Measurements from ENCODE around the gene MPLKIP.
"Not testable (repeated sequence)": the region's sequence is repeated elsewhere in the genome, so short reads cannot be mapped to it uniquely, and the experiment has no call there.

MPLKIP gene

DNA sequence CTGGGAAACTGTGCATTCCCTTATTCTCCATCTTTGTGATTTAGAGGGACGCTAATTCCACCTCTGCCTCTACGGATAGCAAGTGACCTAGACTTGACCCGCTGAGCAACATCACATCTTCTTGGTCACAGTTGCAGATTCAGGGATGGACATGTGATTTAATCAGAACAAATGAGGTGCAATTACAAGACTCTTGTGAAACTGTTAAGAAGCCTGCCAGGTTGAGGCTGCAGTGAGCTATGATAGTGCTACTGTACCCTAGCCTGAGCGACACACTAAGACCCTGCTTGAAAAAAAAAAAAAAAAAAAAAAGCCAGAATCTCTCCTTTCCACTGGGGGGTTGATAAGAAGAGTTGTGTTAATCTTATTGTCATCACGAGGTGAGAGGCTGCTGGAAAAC, 14.4 kb downstream of the MPLKIP start:
- Histone ChIP-seq H3K9ac (ENCODE audit: low read length) (no peak overlapping the region), H3K4me1 (ENCODE audit: control insufficient read depth, insufficient read depth, low read length) (no peaks in the 10 kb centered on the region), H3K27ac (ENCODE audit: low read depth, low read length) (no peak overlapping the region), H3K4me3 (ENCODE audit: low read length) (no peak overlapping the region), H3K36me3 (ENCODE audit: control insufficient read depth, insufficient read depth, low read length) (no peaks in the 10 kb centered on the region), H3K27me3 (ENCODE audit: control insufficient read depth, insufficient read depth, low read length) (no peaks in the 10 kb centered on the region)

- H3K4me3 ChIP-seq (ENCODE audit: low read length); H3K36me3 ChIP-seq (ENCODE audit: control insufficient read depth, insufficient read depth, low read length); H3K9ac ChIP-seq (ENCODE audit: low read length); H3K27me3 ChIP-seq (ENCODE audit: control insufficient read depth, insufficient read depth, low read length); H3K4me1 ChIP-seq (ENCODE audit: control insufficient read depth, insufficient read depth, low read length); H3K27ac ChIP-seq (ENCODE audit: low read depth, low read length): not testable (repeated sequence)
Observed at GRCh38 chr7:40118201-40118600, 16.2 kb downstream of the MPLKIP start.

DNA sequence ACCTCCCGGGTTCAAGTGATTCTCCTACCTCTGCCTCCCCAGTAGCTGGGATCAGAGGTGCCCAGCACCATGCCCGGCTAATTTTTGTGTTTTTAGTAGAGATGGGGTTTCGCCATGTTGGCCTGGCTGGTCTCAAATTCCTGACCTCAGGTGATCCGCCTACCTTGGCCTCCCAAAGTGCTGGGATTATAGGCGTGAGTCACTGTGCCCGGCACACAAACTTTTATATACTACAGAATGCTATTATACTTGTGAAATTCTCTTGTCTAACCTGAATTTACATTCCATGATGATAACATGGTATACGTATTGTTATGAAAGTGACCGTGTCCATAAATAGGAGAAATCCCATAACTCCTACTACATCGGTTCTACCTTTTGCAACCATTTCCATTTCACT, 17.2 kb downstream of the MPLKIP start:
- H3K4me3 ChIP-seq (ENCODE audit: low read length); H3K4me1 ChIP-seq (ENCODE audit: control insufficient read depth, insufficient read depth, low read length); H3K27ac ChIP-seq (ENCODE audit: low read depth, low read length); H3K27me3 ChIP-seq (ENCODE audit: control insufficient read depth, insufficient read depth, low read length); H3K9ac ChIP-seq (ENCODE audit: low read length); H3K36me3 ChIP-seq (ENCODE audit: control insufficient read depth, insufficient read depth, low read length): not testable (repeated sequence)

DNA sequence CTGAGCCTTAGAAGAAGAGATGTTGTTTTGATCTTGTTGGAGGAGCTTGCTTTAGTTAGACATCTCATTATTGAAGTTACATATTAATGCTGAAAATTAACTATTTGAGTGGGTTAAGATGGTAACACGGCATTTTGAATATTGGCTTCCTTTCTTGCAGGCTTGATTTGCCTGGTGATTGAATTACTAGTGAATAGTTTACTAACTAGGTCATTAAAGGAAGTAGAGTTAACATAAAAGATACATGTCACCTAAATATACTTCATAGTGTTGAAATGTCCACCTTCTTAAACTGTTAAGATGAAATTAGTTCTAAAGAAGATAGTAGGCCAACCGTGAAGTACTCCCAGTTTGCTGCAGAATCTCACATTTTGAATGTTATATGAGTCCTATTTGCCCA, 18.5 kb downstream of the MPLKIP start:
- no peaks in the 10 kb centered on the region for H3K36me3 ChIP-seq (ENCODE audit: control insufficient read depth, insufficient read depth, low read length)
- H3K4me1 ChIP-seq (ENCODE audit: control insufficient read depth, insufficient read depth, low read length), result no peaks in the 10 kb centered on the region
- no peak overlapping the region for H3K4me3 ChIP-seq (ENCODE audit: low read length)
- H3K9ac ChIP-seq (ENCODE audit: low read length), result no peak overlapping the region
- no peak overlapping the region for H3K27ac ChIP-seq (ENCODE audit: low read depth, low read length)
- no peaks in the 10 kb centered on the region for H3K27me3 ChIP-seq (ENCODE audit: control insufficient read depth, insufficient read depth, low read length)

- Histone ChIP-seq H3K4me1 (ENCODE audit: control insufficient read depth, insufficient read depth, low read length) (no peaks in the 10 kb centered on the region), H3K9ac (ENCODE audit: low read length) (no peak overlapping the region), H3K36me3 (ENCODE audit: control insufficient read depth, insufficient read depth, low read length) (no peaks in the 10 kb centered on the region), H3K4me3 (ENCODE audit: low read length) (no peak overlapping the region), H3K27ac (ENCODE audit: low read depth, low read length) (no peak overlapping the region), H3K27me3 (ENCODE audit: control insufficient read depth, insufficient read depth, low read length) (no peaks in the 10 kb centered on the region)
Observed at GRCh38 chr7:40105879-40106473, 28.4 kb downstream of the MPLKIP start.

DNA sequence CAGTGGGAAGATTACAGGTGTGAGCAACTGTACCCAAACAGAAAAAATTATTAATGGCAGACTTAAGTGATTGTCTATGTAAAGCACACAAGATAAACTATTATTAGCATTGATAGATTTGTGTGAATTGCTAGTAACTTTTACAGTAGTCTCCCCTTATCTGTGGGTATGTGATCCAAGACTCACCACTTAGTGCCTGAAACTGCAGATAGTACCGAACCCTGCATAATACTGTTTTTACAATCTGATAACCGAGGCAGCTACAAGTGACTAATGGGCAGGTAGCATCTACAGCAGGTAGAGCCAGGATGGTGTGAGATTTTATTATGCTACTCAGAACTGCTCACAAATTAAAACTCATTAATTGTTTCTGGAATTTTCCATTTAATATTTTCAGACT, 31.5 kb downstream of the MPLKIP start:
- no peaks in the 10 kb centered on the region for H3K4me1 ChIP-seq (ENCODE audit: control insufficient read depth, insufficient read depth, low read length)
- no peak overlapping the region for H3K4me3 ChIP-seq (ENCODE audit: low read length)
- H3K27me3 ChIP-seq (ENCODE audit: control insufficient read depth, insufficient read depth, low read length), result no peaks in the 10 kb centered on the region
- H3K36me3 ChIP-seq (ENCODE audit: control insufficient read depth, insufficient read depth, low read length), result no peaks in the 10 kb centered on the region
- no peak overlapping the region for H3K27ac ChIP-seq (ENCODE audit: low read depth, low read length)
- no peak overlapping the region for H3K9ac ChIP-seq (ENCODE audit: low read length)

DNA sequence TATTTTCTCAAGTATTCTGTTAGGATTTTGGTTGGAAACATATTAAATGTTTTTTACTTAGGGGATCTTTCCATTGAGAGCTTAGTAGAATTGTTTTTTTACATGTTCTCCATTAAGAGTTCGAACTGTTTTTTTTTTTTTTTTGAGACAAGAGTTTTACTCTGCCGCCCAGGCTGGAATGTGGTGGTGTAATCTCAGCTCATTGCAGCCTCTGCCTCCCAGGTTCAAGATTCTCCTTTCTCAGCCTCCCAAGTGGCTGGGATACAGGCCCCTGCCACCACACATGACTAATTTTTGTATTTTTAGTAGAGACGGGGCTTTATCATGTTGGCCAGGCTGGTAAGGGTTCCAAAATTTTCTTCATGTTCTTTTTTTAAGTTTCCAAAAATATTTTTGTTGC, 33.2 kb downstream of the MPLKIP start:
- Histone ChIP-seq H3K36me3 (ENCODE audit: control insufficient read depth, insufficient read depth, low read length) (no peaks in the 10 kb centered on the region), H3K27ac (ENCODE audit: low read depth, low read length) (no peak overlapping the region), H3K27me3 (ENCODE audit: control insufficient read depth, insufficient read depth, low read length) (no peaks in the 10 kb centered on the region), H3K9ac (ENCODE audit: low read length) (no peak overlapping the region), H3K4me3 (ENCODE audit: low read length) (no peak overlapping the region), H3K4me1 (ENCODE audit: control insufficient read depth, insufficient read depth, low read length) (no peaks in the 10 kb centered on the region)

DNA sequence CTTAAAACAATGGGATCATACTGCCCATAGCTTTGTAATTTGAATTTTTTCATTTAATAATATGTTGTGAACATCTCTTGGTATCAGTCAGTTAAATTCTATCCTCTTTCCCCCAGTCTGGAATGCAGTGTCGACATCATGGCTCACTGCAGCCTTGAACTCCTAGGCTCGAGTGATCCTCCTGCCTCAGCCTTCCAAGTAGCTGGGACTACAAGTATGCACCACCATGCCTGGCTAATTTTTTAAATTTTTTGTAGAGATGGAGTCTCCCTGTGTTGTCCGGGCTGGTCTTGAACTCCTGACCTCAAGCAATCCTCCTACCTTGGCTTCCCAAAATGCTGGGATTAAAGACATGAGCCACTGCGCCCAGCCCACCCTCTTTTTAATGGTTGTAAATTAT, 34.6 kb downstream of the MPLKIP start:
- no peak overlapping the region for H3K27ac ChIP-seq (ENCODE audit: low read depth, low read length)
- no peak overlapping the region for H3K9ac ChIP-seq (ENCODE audit: low read length)
- H3K4me3 ChIP-seq (ENCODE audit: low read length), result no peak overlapping the region
- H3K36me3 ChIP-seq (ENCODE audit: control insufficient read depth, insufficient read depth, low read length), result peaks cover under 1% of the 10 kb centered on the region
- H3K4me1 ChIP-seq (ENCODE audit: control insufficient read depth, insufficient read depth, low read length), result no peaks in the 10 kb centered on the region
- no peaks in the 10 kb centered on the region for H3K27me3 ChIP-seq (ENCODE audit: control insufficient read depth, insufficient read depth, low read length)

GRCh38 chr7:40098810-40099209, 35.6 kb downstream of the MPLKIP start:
- Histone ChIP-seq H3K27me3 (ENCODE audit: control insufficient read depth, insufficient read depth, low read length) (no peaks in the 10 kb centered on the region), H3K9ac (ENCODE audit: low read length) (no peak overlapping the region), H3K27ac (ENCODE audit: low read depth, low read length) (no peak overlapping the region), H3K4me3 (ENCODE audit: low read length) (no peak overlapping the region), H3K36me3 (ENCODE audit: control insufficient read depth, insufficient read depth, low read length) (peaks cover 9% of the 10 kb centered on the region), H3K4me1 (ENCODE audit: control insufficient read depth, insufficient read depth, low read length) (no peaks in the 10 kb centered on the region)

DNA sequence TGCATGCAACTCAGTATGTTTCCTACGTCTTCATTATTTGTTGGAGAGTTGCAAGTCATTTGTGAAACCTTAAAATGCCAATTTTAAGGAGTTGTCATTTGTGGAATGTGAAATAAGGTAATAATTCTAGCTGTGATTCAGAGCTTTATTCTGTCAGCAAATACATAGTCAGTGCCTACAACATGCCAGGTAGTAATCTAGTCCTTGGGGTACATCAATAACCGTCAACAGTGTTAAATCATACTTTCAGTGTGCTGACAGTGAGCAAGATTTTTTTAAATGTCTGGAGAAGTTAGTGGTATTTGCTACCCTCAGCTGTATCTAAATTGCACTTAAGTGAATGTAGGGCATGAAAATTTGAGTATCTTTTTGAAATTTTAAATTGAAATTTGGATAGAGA, 36.7 kb downstream of the MPLKIP start:
- no peaks in the 10 kb centered on the region for H3K4me1 ChIP-seq (ENCODE audit: control insufficient read depth, insufficient read depth, low read length)
- no peak overlapping the region for H3K9ac ChIP-seq (ENCODE audit: low read length)
- H3K36me3 ChIP-seq (ENCODE audit: control insufficient read depth, insufficient read depth, low read length), result peaks cover 13% of the 10 kb centered on the region
- H3K4me3 ChIP-seq (ENCODE audit: low read length), result no peak overlapping the region
- no peak overlapping the region for H3K27ac ChIP-seq (ENCODE audit: low read depth, low read length)
- H3K27me3 ChIP-seq (ENCODE audit: control insufficient read depth, insufficient read depth, low read length), result no peaks in the 10 kb centered on the region

DNA sequence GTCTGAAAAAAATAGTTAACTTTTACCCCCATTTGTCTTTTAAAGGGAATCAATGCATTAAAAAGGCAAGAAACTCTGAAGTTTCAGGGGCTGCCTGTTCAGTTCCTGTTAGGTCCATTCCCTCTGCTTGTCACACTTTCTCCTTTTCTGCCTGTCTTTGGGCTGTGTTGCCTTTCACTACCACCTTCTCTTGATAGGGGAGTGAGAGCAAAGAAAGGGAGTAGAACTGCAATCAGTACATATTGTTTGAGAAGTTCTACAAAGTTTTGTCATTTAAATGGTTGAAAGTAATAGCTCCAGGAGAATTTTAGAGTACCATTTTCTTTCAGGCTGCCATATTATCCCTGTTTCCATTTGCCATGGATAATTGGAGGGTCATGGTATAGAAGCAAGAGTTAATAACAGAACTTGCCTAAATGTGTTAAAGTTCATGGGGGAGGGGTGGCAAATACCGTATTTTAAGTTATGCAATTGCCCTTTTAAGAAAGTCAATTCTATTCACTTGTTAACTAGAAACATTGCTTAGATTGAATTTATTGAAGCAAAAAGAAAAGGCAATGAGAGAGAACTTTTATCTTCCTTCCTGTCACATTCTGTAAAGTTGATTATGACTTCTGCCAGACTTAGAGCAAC, 38.6 kb downstream of the MPLKIP start:
- Histone ChIP-seq H3K4me1 (ENCODE audit: control insufficient read depth, insufficient read depth, low read length) (no peaks in the 10 kb centered on the region), H3K36me3 (ENCODE audit: control insufficient read depth, insufficient read depth, low read length) (peaks cover 15% of the 10 kb centered on the region), H3K9ac (ENCODE audit: low read length) (no peak overlapping the region), H3K27ac (ENCODE audit: low read depth, low read length) (no peak overlapping the region), H3K27me3 (ENCODE audit: control insufficient read depth, insufficient read depth, low read length) (no peaks in the 10 kb centered on the region), H3K4me3 (ENCODE audit: low read length) (no peak overlapping the region)

DNA sequence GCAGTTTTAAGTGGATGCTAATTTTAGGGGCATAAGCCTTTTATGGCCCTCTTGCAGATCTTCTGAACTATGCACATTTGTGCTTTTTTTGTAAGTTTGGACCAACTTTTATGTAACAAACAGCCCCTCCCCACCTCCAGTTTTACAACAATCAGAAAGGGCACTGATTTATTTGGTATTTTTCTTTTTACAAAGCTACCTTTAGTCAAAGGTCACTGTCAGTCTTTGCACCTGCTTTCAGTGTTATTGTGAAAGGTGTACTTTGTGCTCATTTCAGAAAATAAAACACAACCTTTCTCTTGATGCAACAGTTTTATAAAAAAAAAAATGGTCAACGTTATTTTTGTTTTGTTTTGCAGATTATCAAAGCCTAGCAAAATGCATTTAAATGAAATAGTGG, 39.2 kb downstream of the MPLKIP start:
- Histone ChIP-seq H3K9ac (ENCODE audit: low read length) (no peak overlapping the region), H3K4me1 (ENCODE audit: control insufficient read depth, insufficient read depth, low read length) (no peaks in the 10 kb centered on the region), H3K27me3 (ENCODE audit: control insufficient read depth, insufficient read depth, low read length) (no peaks in the 10 kb centered on the region), H3K27ac (ENCODE audit: low read depth, low read length) (no peak overlapping the region), H3K4me3 (ENCODE audit: low read length) (no peak overlapping the region), H3K36me3 (ENCODE audit: control insufficient read depth, insufficient read depth, low read length) (peaks cover 15% of the 10 kb centered on the region)

DNA sequence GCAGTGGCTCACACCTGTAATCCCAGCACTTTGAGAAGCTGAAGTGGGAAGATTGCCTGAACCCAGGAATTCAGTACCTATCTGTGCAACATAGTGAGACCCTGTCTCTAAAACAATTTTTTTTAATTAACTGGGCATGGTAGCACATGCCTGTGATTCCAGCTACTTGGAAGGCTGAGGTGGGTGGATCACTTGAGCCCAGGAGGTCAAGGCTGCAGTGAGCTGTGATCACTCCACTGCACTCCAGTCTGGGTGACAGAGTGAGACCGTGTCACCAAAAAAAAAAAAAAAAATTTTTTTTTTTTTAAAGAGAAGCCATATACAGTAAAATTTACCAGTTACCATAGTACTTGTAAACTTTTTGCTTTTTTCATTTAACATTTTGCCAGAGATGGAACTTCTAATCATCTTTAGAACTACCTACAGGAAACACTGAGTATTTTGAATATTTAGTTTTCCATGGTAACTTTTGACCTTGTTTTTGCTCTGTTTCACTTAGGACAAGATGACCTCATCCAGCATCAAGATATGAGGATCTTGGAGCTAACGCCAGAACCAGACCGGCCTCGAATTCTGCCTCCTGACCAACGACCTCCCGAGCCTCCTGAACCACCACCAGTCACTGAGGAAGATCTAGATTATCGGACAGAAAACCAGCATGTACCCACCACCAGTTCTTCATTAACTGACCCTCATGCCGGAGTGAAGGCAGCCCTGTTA, 40.6 kb downstream of the MPLKIP start:
- Histone ChIP-seq H3K4me3 (ENCODE audit: low read length) (no peak overlapping the region), H3K36me3 (ENCODE audit: control insufficient read depth, insufficient read depth, low read length) (peaks cover 15% of the 10 kb centered on the region), H3K9ac (ENCODE audit: low read length) (no peak overlapping the region), H3K27ac (ENCODE audit: low read depth, low read length) (no peak overlapping the region), H3K27me3 (ENCODE audit: control insufficient read depth, insufficient read depth, low read length) (no peaks in the 10 kb centered on the region), H3K4me1 (ENCODE audit: control insufficient read depth, insufficient read depth, low read length) (no peaks in the 10 kb centered on the region)

Measured in rectal smooth muscle tissue (tissue), 1 donor.